Ectodermal cell (in vitro differentiated cells): ENCODE measurements around the gene RNF144B.
"Not testable (repeated sequence)": the region's sequence is repeated elsewhere in the genome, so short reads cannot be mapped to it uniquely, and the experiment has no call there.

Experiments used
- H3K27ac ChIP-seq: 2 replicates; pipeline ENCODE4 v1.7.0; 2013; ENCODE audit warnings: mild to moderate bottlenecking, low read depth, low read length; ENCODE audit not compliant: insufficient read depth, poor library complexity, severe bottlenecking
- H3K27me3 ChIP-seq: 2 replicates; pipeline ENCODE4 v1.7.0; 2013; ENCODE audit warnings: mild to moderate bottlenecking, low read length; ENCODE audit not compliant: insufficient read depth, control insufficient read depth, poor library complexity, severe bottlenecking
- H3K36me3 ChIP-seq: one replicate; pipeline ENCODE4 v1.7.0; 2013; ENCODE audit warnings: low read length; ENCODE audit not compliant: control insufficient read depth, insufficient read depth
- H3K4me1 ChIP-seq: one replicate; pipeline ENCODE4 v1.7.0; 2013; ENCODE audit warnings: low read length; ENCODE audit not compliant: control insufficient read depth, insufficient read depth
- H3K4me3 ChIP-seq: 2 replicates; pipeline ENCODE4 v1.7.0; 2013; ENCODE audit warnings: low read depth, low read length, control low read depth; ENCODE audit not compliant: insufficient read depth
- H3K9me3 ChIP-seq: 2 replicates; pipeline ENCODE4 v1.7.0; 2013; ENCODE audit warnings: mild to moderate bottlenecking, low read length, moderate library complexity; ENCODE audit not compliant: control insufficient read depth
- WGBS, 2 experiments: methylation state at CpG; one replicate each; pipeline ENCODE4 v1.1.7; 2013; ENCODE audit warnings: missing lambda C conversion rate in 2 of 2; 5-methylcytosine and 5-hydroxymethylcytosine counted together

RNF144B gene

GRCh38 chr6:18352001-18352400 is 35.1 kb upstream of the RNF144B start:
- Histone ChIP-seq H3K36me3 (no peaks in the 10 kb centered on the region), H3K9me3 (no peaks in the 10 kb centered on the region), H3K4me1 (no peaks in the 10 kb centered on the region), H3K27ac (no peak overlapping the region), H3K27me3 (no peaks in the 10 kb centered on the region), H3K4me3 (no peak overlapping the region)
- WGBS, 2 experiments, result 90 to 98% methylated on average over 4 of the region's 4 CpGs

GRCh38 chr6:18352842-18353241 is 34.3 kb upstream of the RNF144B start:
- H3K36me3 ChIP-seq, result no peaks in the 10 kb centered on the region
- H3K27me3 ChIP-seq, result no peaks in the 10 kb centered on the region
- no peaks in the 10 kb centered on the region for H3K9me3 ChIP-seq
- no peak overlapping the region for H3K27ac ChIP-seq
- no peaks in the 10 kb centered on the region for H3K4me1 ChIP-seq
- 84 to 90% methylated on average over 2 of the region's 2 CpGs for WGBS, 2 experiments
- H3K4me3 ChIP-seq, result no peak overlapping the region

GRCh38 chr6:18353251-18353650 is 33.9 kb upstream of the RNF144B start:
- no peak overlapping the region for H3K27ac ChIP-seq
- H3K36me3 ChIP-seq, result no peaks in the 10 kb centered on the region
- H3K4me3 ChIP-seq, result no peak overlapping the region
- WGBS, 2 experiments, result 86 to 100% methylated on average over 1 to 2 of the region's 2 CpGs
- no peaks in the 10 kb centered on the region for H3K9me3 ChIP-seq
- H3K4me1 ChIP-seq, result no peaks in the 10 kb centered on the region
- H3K27me3 ChIP-seq, result no peaks in the 10 kb centered on the region

- not testable (repeated sequence) for H3K9me3 ChIP-seq, H3K4me3 ChIP-seq, H3K27ac ChIP-seq, H3K27me3 ChIP-seq, H3K36me3 ChIP-seq, H3K4me1 ChIP-seq
- 86% methylated on average over 1 of the region's 4 CpGs; no CpG with 5 or more reads in 1 of the 2 experiments for WGBS, 2 experiments
Measured at GRCh38 chr6:18357546-18357945, 29.6 kb upstream of the RNF144B start.

- WGBS, 2 experiments, result 85% methylated on average over 1 of the region's 1 CpG
- H3K27me3 ChIP-seq, result no peaks in the 10 kb centered on the region
- no peaks in the 10 kb centered on the region for H3K4me1 ChIP-seq
- H3K27ac ChIP-seq, result no peak overlapping the region
- no peaks in the 10 kb centered on the region for H3K9me3 ChIP-seq
- no peaks in the 10 kb centered on the region for H3K36me3 ChIP-seq
- H3K4me3 ChIP-seq, result no peak overlapping the region
Measured at GRCh38 chr6:18359237-18359885, 27.8 kb upstream of the RNF144B start.

- no peaks in the 10 kb centered on the region for H3K36me3 ChIP-seq
- H3K27ac ChIP-seq, result no peak overlapping the region
- no peaks in the 10 kb centered on the region for H3K27me3 ChIP-seq
- H3K9me3 ChIP-seq, result no peaks in the 10 kb centered on the region
- H3K4me1 ChIP-seq, result no peaks in the 10 kb centered on the region
- 93 to 100% methylated on average over 1 of the region's 1 CpG for WGBS, 2 experiments
- no peak overlapping the region for H3K4me3 ChIP-seq
Measured at GRCh38 chr6:18360188-18360587, 27.0 kb upstream of the RNF144B start.

- Histone ChIP-seq H3K36me3 (no peaks in the 10 kb centered on the region), H3K27ac (no peak overlapping the region), H3K4me3 (no peak overlapping the region), H3K9me3 (no peaks in the 10 kb centered on the region), H3K4me1 (no peaks in the 10 kb centered on the region), H3K27me3 (no peaks in the 10 kb centered on the region)
- WGBS, 2 experiments, result 96% methylated on average over 2 of the region's 2 CpGs
Measured at GRCh38 chr6:18362058-18362561, 25.0 kb upstream of the RNF144B start.

GRCh38 chr6:18363746-18364145 is 23.4 kb upstream of the RNF144B start:
- no peaks in the 10 kb centered on the region for H3K36me3 ChIP-seq
- no peaks in the 10 kb centered on the region for H3K4me1 ChIP-seq
- 74% methylated on average over 5 of the region's 5 CpGs for WGBS, 2 experiments
- H3K27ac ChIP-seq, result no peak overlapping the region
- H3K9me3 ChIP-seq, result no peaks in the 10 kb centered on the region
- no peak overlapping the region for H3K4me3 ChIP-seq
- H3K27me3 ChIP-seq, result no peaks in the 10 kb centered on the region

GRCh38 chr6:18364561-18364960 is 22.6 kb upstream of the RNF144B start:
- H3K4me3 ChIP-seq, H3K36me3 ChIP-seq, H3K4me1 ChIP-seq, H3K9me3 ChIP-seq, H3K27ac ChIP-seq, H3K27me3 ChIP-seq: not testable (repeated sequence)
- 92 to 95% methylated on average over 2 of the region's 2 CpGs for WGBS, 2 experiments

- H3K4me3 ChIP-seq, result no peak overlapping the region
- H3K9me3 ChIP-seq, result no peaks in the 10 kb centered on the region
- no peaks in the 10 kb centered on the region for H3K27me3 ChIP-seq
- no peaks in the 10 kb centered on the region for H3K36me3 ChIP-seq
- H3K4me1 ChIP-seq, result no peaks in the 10 kb centered on the region
- 93 to 95% methylated on average over 11 of the region's 11 CpGs for WGBS, 2 experiments
- no peak overlapping the region for H3K27ac ChIP-seq
Measured at GRCh38 chr6:18367371-18367770, 19.8 kb upstream of the RNF144B start.
